HG02943 (cell line): ENCODE results near the gene SHISA5.
"Not testable (repeated sequence)": the region's sequence is repeated elsewhere in the genome, so short reads cannot be mapped to it uniquely, and the experiment has no call there.

ENCODE experiments used
- ATAC-seq: cut with Tn5 transposase; IDR thresholded peaks from one replicate; pipeline ENCODE4 v1.9.1; 2021; ENCODE audit warnings: mild to moderate bottlenecking, low read depth, moderate library complexity; ENCODE audit not compliant: unreplicated experiment

Gene SHISA5

DNA sequence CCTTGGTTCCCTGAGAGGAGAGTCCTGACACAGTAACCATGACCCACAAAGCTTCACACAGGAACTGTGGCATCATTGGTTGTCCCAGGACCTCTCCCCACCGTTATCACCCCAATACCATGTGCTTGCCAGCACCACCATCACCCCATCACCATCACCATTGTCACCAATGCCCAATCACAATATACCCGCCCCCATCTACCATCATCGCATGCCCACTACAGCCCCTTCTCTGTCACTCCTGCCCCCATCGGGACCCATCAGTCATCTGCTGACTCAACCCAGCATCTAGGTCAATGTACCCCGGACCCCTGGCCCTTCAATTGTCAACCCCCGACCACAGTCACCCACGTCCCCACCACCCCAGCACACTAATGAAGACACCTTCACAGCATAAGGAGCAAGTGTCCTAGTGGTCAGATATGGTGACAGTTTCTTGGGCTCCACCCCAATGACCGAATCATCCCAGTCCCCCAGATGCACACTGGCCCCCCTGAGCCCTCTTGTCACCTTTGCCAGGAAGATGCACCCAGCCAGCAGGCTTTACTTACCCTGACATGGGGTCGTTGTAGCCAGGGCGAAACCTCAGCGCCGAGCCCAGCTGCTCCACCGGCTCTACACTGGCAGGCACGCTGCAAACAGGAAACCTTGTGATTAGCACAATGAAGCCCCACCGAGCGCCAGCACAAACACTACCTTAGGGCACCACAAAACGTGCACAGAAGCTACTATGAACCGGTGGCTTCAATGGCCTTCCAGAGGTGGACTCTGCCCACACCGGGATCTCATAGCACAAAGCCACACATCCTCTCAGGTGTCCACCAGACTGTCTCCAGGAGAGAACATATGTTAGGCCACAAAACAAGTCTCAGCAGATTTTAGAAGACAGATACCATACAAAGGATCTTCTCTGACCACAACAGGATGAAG is 25.1 kb downstream of the SHISA5 start:
- no peak for ATAC-seq

GRCh38 chr3:48477959-48478520 is 25.9 kb downstream of the SHISA5 start:
- ATAC-seq: no peak

DNA sequence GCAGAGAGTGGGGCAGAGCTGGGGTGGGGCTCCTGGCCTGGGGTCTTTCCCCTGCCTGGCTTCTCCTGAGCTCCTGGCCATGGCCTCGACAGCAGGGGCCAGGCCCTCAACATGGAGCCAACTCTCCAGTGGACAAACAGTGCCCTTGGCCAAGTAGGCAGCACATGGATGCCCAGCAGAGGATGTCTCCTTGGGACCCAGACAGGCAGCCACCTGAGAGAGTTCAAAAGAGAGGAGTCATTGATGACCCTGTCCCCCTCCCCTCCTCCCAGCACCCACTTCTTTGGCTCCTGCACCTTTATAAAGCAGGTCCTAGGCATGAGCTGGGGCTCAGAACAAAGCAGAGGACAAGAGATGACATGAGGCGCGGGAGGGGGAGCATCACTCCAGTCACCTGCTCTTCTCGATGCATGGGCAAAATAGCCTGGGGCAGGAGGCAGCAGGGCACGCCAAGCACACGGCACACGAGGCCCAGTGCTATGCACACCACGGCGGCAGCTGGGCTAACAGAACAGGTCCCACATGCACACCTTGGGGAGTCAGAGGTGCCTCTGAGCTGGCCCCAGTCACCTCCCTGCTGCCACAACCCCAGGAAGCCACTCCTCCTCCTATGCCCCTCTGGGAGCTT is 27.4 kb downstream of the SHISA5 start:
- no peak for ATAC-seq

DNA sequence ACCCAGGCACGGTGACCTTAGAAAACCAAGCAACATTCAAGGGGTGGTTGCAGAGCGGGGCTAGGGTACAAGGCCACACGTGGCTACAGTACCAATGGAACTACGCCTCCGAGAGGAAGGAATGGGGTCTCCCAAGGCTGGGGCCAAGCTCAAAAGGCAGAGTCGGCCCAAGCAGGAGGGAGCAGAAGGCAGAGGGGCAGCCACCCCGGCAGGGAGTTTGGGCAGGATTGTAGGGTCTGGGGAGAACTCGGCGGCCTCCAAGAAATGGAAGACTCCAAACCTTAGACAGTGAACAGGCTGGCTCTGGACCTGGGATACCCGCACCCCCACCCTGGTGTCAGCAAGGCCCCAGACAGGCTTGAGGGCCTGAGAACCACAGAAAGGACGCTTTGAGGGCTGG is 28.8 kb downstream of the SHISA5 start:
- ATAC-seq: no peak

- no peak for ATAC-seq
These were observed 29.4 kb downstream of the SHISA5 start for GRCh38 chr3:48474619-48475018.

DNA sequence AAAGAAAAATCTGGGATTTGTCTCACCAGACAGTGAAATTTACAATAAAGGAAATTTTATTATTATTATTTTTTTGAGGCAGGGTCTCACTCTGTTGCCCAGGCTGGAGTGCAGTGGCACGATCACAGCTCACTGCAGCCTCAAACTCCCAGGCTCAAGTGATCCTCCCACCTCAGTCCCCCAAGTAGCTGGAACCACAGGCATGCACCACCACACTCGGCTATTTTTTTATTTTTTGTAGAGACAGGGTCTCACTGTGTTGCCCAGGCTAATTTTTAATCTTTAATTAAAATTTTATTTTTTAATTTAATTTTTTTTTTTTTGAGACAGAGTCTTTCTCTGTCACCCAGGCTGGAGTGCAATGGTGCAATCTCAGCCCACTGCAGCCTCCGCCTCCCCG is 29.9 kb downstream of the SHISA5 start:
- not testable (repeated sequence) for ATAC-seq

GRCh38 chr3:48473617-48473952 is 30.4 kb downstream of the SHISA5 start:
- no peak for ATAC-seq

DNA sequence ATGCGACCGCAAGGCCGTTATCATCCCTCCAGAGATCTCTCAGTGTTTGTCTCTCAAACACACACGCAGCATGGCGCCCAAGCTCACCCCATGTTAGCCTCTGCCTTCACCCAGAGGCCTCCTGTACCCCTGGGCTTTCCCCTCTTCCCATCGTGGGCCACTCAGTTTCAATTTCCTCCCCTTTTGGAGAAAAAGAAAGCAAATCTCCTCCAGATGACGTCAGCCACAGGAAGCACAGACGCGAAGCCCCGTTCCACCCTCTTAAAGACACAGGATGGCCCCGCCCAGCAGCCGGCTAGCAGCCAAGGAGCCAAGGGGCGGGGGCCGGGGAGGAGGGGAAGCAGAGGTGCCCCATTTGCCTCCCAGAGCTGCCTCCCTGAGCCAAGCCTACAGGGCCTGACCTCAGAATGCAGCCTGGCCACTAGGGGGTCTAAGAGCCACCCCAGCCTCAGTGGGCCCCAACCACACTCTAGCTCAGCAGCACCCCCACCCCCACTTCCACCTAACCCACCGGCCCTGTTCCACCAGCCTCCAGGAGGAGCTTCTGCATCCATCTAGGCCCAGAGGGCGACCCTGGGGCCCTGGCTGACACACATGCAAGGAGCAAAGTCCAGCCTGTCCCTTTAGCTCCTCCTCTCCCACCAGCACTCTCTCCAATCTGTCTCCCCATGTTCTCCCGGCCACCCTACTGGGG is 30.9 kb downstream of the SHISA5 start:
- peak; percentile 79 for ATAC-seq

DNA sequence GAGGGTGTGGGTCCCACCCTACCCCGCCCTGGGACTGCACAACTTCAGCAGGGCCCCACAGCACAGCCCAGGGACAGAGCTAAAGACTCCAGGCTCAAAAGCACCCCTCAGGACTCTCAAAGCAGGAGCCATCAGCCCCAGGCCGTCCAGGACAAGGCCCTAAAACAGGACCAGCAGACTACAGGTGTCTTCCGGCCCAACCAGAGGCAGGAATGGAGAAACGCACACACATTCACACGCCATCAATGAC is 31.4 kb downstream of the SHISA5 start:
- peak; percentile 15 for ATAC-seq

GRCh38 chr3:48470286-48470685 is 33.7 kb downstream of the SHISA5 start:
- no peak for ATAC-seq

DNA sequence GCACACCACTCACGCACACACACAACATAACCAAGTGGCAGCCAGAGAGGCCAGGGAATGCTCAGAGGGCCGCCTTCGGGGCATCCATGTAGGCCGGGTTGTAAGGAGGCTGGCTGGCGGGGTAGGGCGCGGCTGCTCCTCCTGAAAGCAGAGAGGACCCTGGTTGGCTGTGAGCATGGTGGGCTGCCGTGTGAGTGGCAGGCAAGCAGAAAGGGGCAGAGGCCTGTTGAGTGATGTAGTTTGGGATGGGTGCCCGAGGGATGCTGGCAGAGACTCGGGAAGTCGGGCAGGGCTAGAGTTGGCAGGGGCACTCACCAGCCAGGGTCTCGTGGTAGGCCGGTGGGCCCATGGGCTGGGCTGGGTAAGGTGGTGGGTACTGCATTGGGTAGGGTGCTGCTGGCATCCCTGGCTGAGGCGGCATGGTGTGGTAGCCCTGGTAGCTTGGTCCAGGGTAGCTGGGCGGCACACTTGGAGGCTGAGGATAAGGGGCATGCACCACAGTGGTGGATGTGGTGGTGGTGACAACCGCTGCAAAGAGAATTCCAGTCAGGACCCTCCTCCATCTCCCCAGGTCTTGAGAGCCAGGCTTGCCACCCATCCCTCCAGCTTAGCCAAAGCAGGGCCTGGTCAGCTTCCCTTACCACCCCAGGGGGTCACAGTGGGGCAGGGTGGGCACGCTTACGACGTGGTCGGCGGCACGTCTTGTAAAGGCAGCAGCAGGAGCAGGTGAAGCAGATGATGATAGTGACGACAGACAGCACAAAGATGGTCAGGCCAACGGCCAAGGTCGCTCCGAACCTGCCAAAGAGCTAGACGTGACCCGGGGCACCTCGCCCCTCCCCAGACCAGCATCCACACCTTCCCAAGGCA is 34.7 kb downstream of the SHISA5 start:
- ATAC-seq: no peak

- no peak for ATAC-seq
These were observed 35.6 kb downstream of the SHISA5 start for GRCh38 chr3:48468329-48468731.

DNA sequence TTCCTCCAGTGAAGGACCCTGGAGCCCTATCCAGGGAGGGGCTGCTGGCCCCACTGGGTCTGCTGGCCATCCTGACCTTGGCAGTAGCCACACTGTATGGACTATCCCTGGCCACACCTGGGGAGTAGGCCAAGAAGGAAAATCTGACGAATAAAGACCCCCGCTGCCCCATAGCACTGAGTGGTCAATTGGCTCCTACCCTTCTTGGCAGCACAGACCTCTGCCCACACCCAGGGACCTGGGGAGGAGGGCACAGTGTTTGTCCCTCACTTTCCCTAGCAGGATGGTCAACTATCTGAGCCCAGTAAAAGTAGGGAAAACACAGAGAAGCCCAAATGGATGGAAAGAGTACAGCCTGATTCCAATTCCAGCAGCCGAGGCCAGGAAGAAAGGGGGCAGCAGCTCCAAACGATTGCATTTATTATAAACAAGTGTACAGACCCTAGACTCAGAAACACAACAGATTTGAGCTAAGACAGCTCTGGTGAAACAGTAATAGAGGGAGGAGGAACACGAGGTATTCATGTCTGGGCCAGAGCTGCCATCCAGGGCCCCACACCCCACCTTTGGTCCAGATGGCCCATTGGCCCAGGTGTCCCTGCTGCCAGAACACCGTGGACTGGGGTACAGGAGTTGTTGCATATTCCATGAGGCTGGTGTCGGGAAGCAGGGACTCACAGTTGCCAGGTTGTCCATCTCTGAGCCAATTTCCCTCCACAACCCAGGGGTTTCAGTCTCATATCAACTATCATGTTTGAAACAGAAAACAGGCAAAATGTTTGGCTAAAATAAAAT is 36.3 kb downstream of the SHISA5 start:
- no peak for ATAC-seq

DNA sequence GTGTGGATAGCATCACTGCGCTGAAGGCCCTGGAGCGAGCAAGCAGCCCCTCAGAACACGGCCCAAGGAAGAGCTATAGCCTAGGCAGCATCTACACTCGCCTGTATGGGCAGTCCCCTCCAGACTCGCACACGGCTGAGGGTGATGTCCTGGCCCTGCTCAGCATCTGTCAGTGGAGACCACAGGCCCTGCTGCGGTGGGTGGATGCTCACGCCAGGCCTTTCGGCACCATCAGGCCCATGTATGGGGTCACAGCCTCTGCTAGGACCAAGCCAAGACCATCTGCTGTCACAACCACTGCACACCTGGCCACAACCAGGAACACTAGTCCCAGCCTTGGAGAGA is 36.9 kb downstream of the SHISA5 start:
- no peak for ATAC-seq

DNA sequence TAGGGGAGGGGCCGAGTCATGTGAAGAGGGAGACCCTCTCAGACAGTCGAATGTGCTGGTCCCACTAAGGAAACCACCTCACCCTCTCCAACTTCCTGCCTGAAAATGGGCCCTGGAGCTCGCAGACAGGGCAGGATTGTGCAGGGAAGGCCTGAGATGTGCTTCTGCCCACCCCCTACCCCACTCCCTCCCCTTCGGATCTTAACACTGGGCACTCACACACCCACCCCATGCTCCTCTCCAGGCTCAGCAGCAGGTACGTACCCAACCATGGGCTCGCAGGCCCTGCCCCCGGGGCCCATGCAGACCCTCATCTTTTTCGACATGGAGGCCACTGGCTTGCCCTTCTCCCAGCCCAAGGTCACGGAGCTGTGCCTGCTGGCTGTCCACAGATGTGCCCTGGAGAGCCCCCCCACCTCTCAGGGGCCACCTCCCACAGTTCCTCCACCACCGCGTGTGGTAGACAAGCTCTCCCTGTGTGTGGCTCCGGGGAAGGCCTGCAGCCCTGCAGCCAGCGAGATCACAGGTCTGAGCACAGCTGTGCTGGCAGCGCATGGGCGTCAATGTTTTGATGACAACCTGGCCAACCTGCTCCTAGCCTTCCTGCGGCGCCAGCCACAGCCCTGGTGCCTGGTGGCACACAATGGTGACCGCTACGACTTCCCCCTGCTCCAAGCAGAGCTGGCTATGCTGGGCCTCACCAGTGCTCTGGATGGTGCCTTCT is 37.4 kb downstream of the SHISA5 start:
- no peak for ATAC-seq

DNA sequence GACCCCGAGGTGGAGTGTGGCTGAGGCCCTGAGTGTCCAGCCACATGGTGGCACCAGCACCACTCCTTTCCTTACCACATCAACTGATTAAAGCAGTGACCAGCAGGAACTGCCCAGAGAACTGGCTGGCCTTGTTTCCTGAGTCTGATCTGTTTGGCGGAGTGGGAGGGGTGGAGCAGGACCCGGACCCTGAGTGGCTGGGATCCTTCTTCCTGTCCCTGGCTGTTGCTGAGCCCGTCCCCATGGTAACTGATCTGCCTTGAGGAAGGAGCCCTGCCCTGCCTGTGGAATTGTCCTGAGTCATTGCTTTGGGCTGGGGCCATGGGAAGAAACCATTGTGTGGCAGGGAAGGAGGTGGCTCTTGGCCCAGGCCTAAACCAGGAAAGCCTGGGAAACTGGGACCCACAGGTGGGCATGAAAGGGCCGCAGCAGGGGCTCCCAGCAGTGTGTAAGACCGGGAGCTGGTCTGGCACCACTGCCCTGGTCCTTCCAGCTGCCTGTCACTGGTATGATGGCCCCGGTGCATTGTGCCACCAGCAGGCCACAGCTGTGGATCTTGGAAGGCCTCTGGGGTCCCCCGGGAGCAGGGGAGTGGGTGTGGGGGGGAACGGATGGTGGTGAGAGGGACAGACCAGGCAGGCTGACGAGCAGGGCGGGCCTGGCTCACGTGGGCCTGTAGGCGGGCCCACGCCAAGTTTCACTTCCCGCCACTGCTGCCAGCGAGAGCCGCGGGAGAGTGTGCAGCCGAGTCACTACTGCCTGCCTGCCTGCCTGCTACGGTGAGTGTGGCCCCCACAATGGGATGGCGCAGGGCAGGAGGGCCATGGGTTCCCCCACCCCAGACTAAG is 38.2 kb downstream of the SHISA5 start:
- peak; percentile 67 for ATAC-seq

- ATAC-seq: no peak
These were observed 38.8 kb downstream of the SHISA5 start for GRCh38 chr3:48465237-48465530.

- no peak for ATAC-seq
These were observed 39.2 kb downstream of the SHISA5 start for GRCh38 chr3:48464713-48465221.
